ENCODE results near the gene TBPL1.

Gene TBPL1

GRCh38 chr6:133937909-133938308 is 15.1 kb upstream of the TBPL1 start:
- Histone ChIP-seq H3K36me3 (ENCODE audit: insufficient read depth, low read length) (no peaks in the 10 kb centered on the region), H3K4me2 (ENCODE audit: low read length) (no peak overlapping the region), H3K4me1 (ENCODE audit: control insufficient read depth, insufficient read depth, low read length) (no peaks in the 10 kb centered on the region), H3K9ac (ENCODE audit: low read depth, low read length) (no peak overlapping the region), H3K9me3 (replicated peaks; ENCODE audit: low read length) (no peaks in the 10 kb centered on the region), H3K4me3 (ENCODE audit: low read length) (no peak overlapping the region), H3K27me3 (ENCODE audit: control insufficient read depth, insufficient read depth, low read length) (no peaks in the 10 kb centered on the region)

GRCh38 chr6:133938533-133938932 is 14.5 kb upstream of the TBPL1 start:
- H3K4me2 ChIP-seq (ENCODE audit: low read length), result no peak overlapping the region
- no peaks in the 10 kb centered on the region for H3K4me1 ChIP-seq (ENCODE audit: control insufficient read depth, insufficient read depth, low read length)
- H3K9me3 ChIP-seq (replicated peaks; ENCODE audit: low read length), result no peaks in the 10 kb centered on the region
- no peak overlapping the region for H3K9ac ChIP-seq (ENCODE audit: low read depth, low read length)
- H3K27me3 ChIP-seq (ENCODE audit: control insufficient read depth, insufficient read depth, low read length), result no peaks in the 10 kb centered on the region
- no peaks in the 10 kb centered on the region for H3K36me3 ChIP-seq (ENCODE audit: insufficient read depth, low read length)
- H3K4me3 ChIP-seq (ENCODE audit: low read length), result no peak overlapping the region

GRCh38 chr6:133939778-133940667 is 13.0 kb upstream of the TBPL1 start:
- Histone ChIP-seq H3K27me3 (ENCODE audit: control insufficient read depth, insufficient read depth, low read length) (no peaks in the 10 kb centered on the region), H3K36me3 (ENCODE audit: insufficient read depth, low read length) (no peaks in the 10 kb centered on the region), H3K4me2 (ENCODE audit: low read length) (no peak overlapping the region), H3K4me1 (ENCODE audit: control insufficient read depth, insufficient read depth, low read length) (no peaks in the 10 kb centered on the region), H3K9me3 (replicated peaks; ENCODE audit: low read length) (no peaks in the 10 kb centered on the region), H3K9ac (ENCODE audit: low read depth, low read length) (no peak overlapping the region), H3K4me3 (ENCODE audit: low read length) (no peak overlapping the region)

- Histone ChIP-seq H3K4me2 (ENCODE audit: low read length) (no peak overlapping the region), H3K36me3 (ENCODE audit: insufficient read depth, low read length) (no peaks in the 10 kb centered on the region), H3K27me3 (ENCODE audit: control insufficient read depth, insufficient read depth, low read length) (no peaks in the 10 kb centered on the region), H3K4me3 (ENCODE audit: low read length) (no peak overlapping the region), H3K4me1 (ENCODE audit: control insufficient read depth, insufficient read depth, low read length) (no peaks in the 10 kb centered on the region), H3K9ac (ENCODE audit: low read depth, low read length) (no peak overlapping the region), H3K9me3 (replicated peaks; ENCODE audit: low read length) (no peaks in the 10 kb centered on the region)
These were observed 7.9 kb upstream of the TBPL1 start for GRCh38 chr6:133945158-133945557.

- peaks cover 6% of the 10 kb centered on the region for H3K4me1 ChIP-seq (ENCODE audit: control insufficient read depth, insufficient read depth, low read length)
- H3K4me2 ChIP-seq (ENCODE audit: low read length), result no peak overlapping the region
- H3K9ac ChIP-seq (ENCODE audit: low read depth, low read length), result no peak overlapping the region
- no peaks in the 10 kb centered on the region for H3K27me3 ChIP-seq (ENCODE audit: control insufficient read depth, insufficient read depth, low read length)
- no peaks in the 10 kb centered on the region for H3K9me3 ChIP-seq (replicated peaks; ENCODE audit: low read length)
- H3K4me3 ChIP-seq (ENCODE audit: low read length), result no peak overlapping the region
- H3K36me3 ChIP-seq (ENCODE audit: insufficient read depth, low read length), result no peaks in the 10 kb centered on the region
These were observed 5.6 kb upstream of the TBPL1 start for GRCh38 chr6:133947302-133947900.

GRCh38 chr6:133948472-133948871 is 4.6 kb upstream of the TBPL1 start:
- H3K4me3 ChIP-seq (ENCODE audit: low read length), result no peak overlapping the region
- H3K36me3 ChIP-seq (ENCODE audit: insufficient read depth, low read length), result no peaks in the 10 kb centered on the region
- no peaks in the 10 kb centered on the region for H3K27me3 ChIP-seq (ENCODE audit: control insufficient read depth, insufficient read depth, low read length)
- H3K4me1 ChIP-seq (ENCODE audit: control insufficient read depth, insufficient read depth, low read length), result peaks cover 6% of the 10 kb centered on the region
- no peak overlapping the region for H3K9ac ChIP-seq (ENCODE audit: low read depth, low read length)
- no peak overlapping the region for H3K4me2 ChIP-seq (ENCODE audit: low read length)
- H3K9me3 ChIP-seq (replicated peaks; ENCODE audit: low read length), result no peaks in the 10 kb centered on the region

- peaks cover 22% of the 10 kb centered on the region for H3K4me1 ChIP-seq (ENCODE audit: control insufficient read depth, insufficient read depth, low read length)
- no peaks in the 10 kb centered on the region for H3K36me3 ChIP-seq (ENCODE audit: insufficient read depth, low read length)
- H3K4me3 ChIP-seq (ENCODE audit: low read length), result peak overlapping the region; percentile 91
- no peaks in the 10 kb centered on the region for H3K9me3 ChIP-seq (replicated peaks; ENCODE audit: low read length)
- H3K9ac ChIP-seq (ENCODE audit: low read depth, low read length), result peak overlapping the region; percentile 93
- H3K4me2 ChIP-seq (ENCODE audit: low read length), result peak overlapping the region; percentile 98
- no peaks in the 10 kb centered on the region for H3K27me3 ChIP-seq (ENCODE audit: control insufficient read depth, insufficient read depth, low read length)
These were observed 1.8 kb upstream of the TBPL1 start for GRCh38 chr6:133951227-133951626.

GRCh38 chr6:133951881-133952814 is 876 bp upstream of the TBPL1 start:
- Histone ChIP-seq H3K36me3 (ENCODE audit: insufficient read depth, low read length) (no peaks in the 10 kb centered on the region), H3K9ac (ENCODE audit: low read depth, low read length) (peak overlapping the region; percentile 93), H3K4me1 (ENCODE audit: control insufficient read depth, insufficient read depth, low read length) (peaks cover 22% of the 10 kb centered on the region), H3K4me3 (ENCODE audit: low read length) (peak overlapping the region; percentile 91), H3K27me3 (ENCODE audit: control insufficient read depth, insufficient read depth, low read length) (no peaks in the 10 kb centered on the region), H3K9me3 (replicated peaks; ENCODE audit: low read length) (no peaks in the 10 kb centered on the region), H3K4me2 (ENCODE audit: low read length) (peak overlapping the region; percentile 98)

- Histone ChIP-seq H3K27me3 (ENCODE audit: control insufficient read depth, insufficient read depth, low read length) (no peaks in the 10 kb centered on the region), H3K36me3 (ENCODE audit: insufficient read depth, low read length) (no peaks in the 10 kb centered on the region), H3K4me2 (ENCODE audit: low read length) (peak overlapping the region; percentile 83), H3K4me1 (ENCODE audit: control insufficient read depth, insufficient read depth, low read length) (peaks cover 22% of the 10 kb centered on the region), H3K9ac (ENCODE audit: low read depth, low read length) (peak overlapping the region; percentile 93), H3K9me3 (replicated peaks; ENCODE audit: low read length) (no peaks in the 10 kb centered on the region), H3K4me3 (ENCODE audit: low read length) (peak overlapping the region; percentile 91)
These were observed 801 bp downstream of the TBPL1 start for GRCh38 chr6:133953634-133954415.

GRCh38 chr6:133954657-133955576 is 1.9 kb downstream of the TBPL1 start:
- H3K9me3 ChIP-seq (replicated peaks; ENCODE audit: low read length), result no peaks in the 10 kb centered on the region
- peak overlapping the region; percentile 83 for H3K4me2 ChIP-seq (ENCODE audit: low read length)
- no peaks in the 10 kb centered on the region for H3K36me3 ChIP-seq (ENCODE audit: insufficient read depth, low read length)
- H3K27me3 ChIP-seq (ENCODE audit: control insufficient read depth, insufficient read depth, low read length), result no peaks in the 10 kb centered on the region
- peak overlapping the region; percentile 91 for H3K4me3 ChIP-seq (ENCODE audit: low read length)
- peaks cover 22% of the 10 kb centered on the region for H3K4me1 ChIP-seq (ENCODE audit: control insufficient read depth, insufficient read depth, low read length)
- H3K9ac ChIP-seq (ENCODE audit: low read depth, low read length), result peak overlapping the region; percentile 93

Data from skeletal muscle satellite cell (primary cell).